Measurements from ENCODE around the gene RGS9.
"Not testable (repeated sequence)": the region's sequence is repeated elsewhere in the genome, so short reads cannot be mapped to it uniquely, and the experiment has no call there.

GRCh38 chr17:65092721-65093356 lies 44.3 kb upstream of the RGS9 start:
- not testable (repeated sequence) for TF ChIP-seq CTCF, EZH2phosphoT487 (IDR thresholded peaks at IDR 0.05; ENCODE audit: low read length)

All from MM.1S (cell line).